ENCODE measurements around the gene SLC23A3. TPM values are rescaled to one million over a fixed set of nuclear protein-coding genes. Genes with fewer than 3 reads are reported as not detected.

The SLC23A3 gene
- total RNA-seq, 2 experiments from 2014 or later, result 1.1 to 1.6 TPM

- peaks cover 37% of the 10 kb centered on the region for H3K36me3 Mint-ChIP-seq (ENCODE audit: low read depth)
- no peak overlapping the region for H3K27ac Mint-ChIP-seq
- POLR2A ChIA-PET, result no interaction called here
- no peaks in the 10 kb centered on the region for H3K4me1 Mint-ChIP-seq (ENCODE audit: low read depth)
- no peaks in the 10 kb centered on the region for H3K9me3 Mint-ChIP-seq
- H3K4me3 Mint-ChIP-seq, result no peak overlapping the region
- ATAC-seq, result no peak
- no peaks in the 10 kb centered on the region for H3K27me3 Mint-ChIP-seq
- intact Hi-C loops (cut with micrococcal nuclease), result no loop called here
- CTCF ChIA-PET, result interaction anchor here (1.4 to 2.0 kb wide), 2 partner anchors 21 to 111 kb away, joined by 4 to 5 read pairs; no protein-coding TSS in a partner anchor
- DNase-seq, result no peak
- TF ChIP-seq CTCF (IDR thresholded peaks at IDR 0.05), result no peak
Observed at GRCh38 chr2:219140722-219141121, 29.1 kb downstream of the SLC23A3 start.

- H3K9me3 Mint-ChIP-seq, result no peaks in the 10 kb centered on the region
- ATAC-seq (no peak), DNase-seq (no peak)
- intact Hi-C loops (cut with micrococcal nuclease), result no loop called here
- H3K27ac Mint-ChIP-seq, result no peak overlapping the region
- POLR2A ChIA-PET, result no interaction called here
- CTCF ChIA-PET, result interaction anchor here (1.2 to 6.8 kb wide), 12 partner anchors 8 to 286 kb away, joined by 3 to 55 read pairs (median 4); partner anchors contain the start of gene NHEJ1
- H3K27me3 Mint-ChIP-seq, result no peaks in the 10 kb centered on the region
- peaks cover 4% of the 10 kb centered on the region for H3K36me3 Mint-ChIP-seq (ENCODE audit: low read depth)
- H3K4me3 Mint-ChIP-seq, result no peak overlapping the region
- no peak for TF ChIP-seq CTCF (IDR thresholded peaks at IDR 0.05)
- peaks cover 10% of the 10 kb centered on the region for H3K4me1 Mint-ChIP-seq (ENCODE audit: low read depth)
Observed at GRCh38 chr2:219133976-219134375, 35.9 kb downstream of the SLC23A3 start.

- H3K4me1 Mint-ChIP-seq (ENCODE audit: low read depth), result peaks cover 10% of the 10 kb centered on the region
- H3K27me3 Mint-ChIP-seq, result no peaks in the 10 kb centered on the region
- H3K36me3 Mint-ChIP-seq (ENCODE audit: low read depth), result no peaks in the 10 kb centered on the region
- no peaks in the 10 kb centered on the region for H3K9me3 Mint-ChIP-seq
- ChIA-PET POLR2A (no interaction called here), CTCF (interaction anchor here (1.2 to 6.8 kb wide), 6 partner anchors 12 to 102 kb away, joined by 4 to 55 read pairs (median 11); no protein-coding TSS in a partner anchor)
- ATAC-seq (no peak), DNase-seq (no peak)
- intact Hi-C loops (cut with micrococcal nuclease), result no loop called here
- no peak overlapping the region for H3K27ac Mint-ChIP-seq
- no peak for TF ChIP-seq CTCF (IDR thresholded peaks at IDR 0.05)
- H3K4me3 Mint-ChIP-seq, result no peak overlapping the region
Observed at GRCh38 chr2:219131744-219132143, 38.1 kb downstream of the SLC23A3 start.

- Mint-ChIP-seq H3K4me3 (no peak overlapping the region), H3K27me3 (no peaks in the 10 kb centered on the region), H3K4me1 (ENCODE audit: low read depth) (peaks cover 10% of the 10 kb centered on the region), H3K27ac (no peak overlapping the region), H3K36me3 (ENCODE audit: low read depth) (no peaks in the 10 kb centered on the region), H3K9me3 (no peaks in the 10 kb centered on the region)
- ATAC-seq (no peak), DNase-seq (no peak)
- POLR2A ChIA-PET, result no interaction called here
- intact Hi-C loops (cut with micrococcal nuclease), result no loop called here
- CTCF ChIA-PET, result interaction anchor here (1.3 to 6.8 kb wide), 6 partner anchors 12 to 101 kb away, joined by 3 to 55 read pairs (median 11); no protein-coding TSS in a partner anchor
- TF ChIP-seq CTCF (IDR thresholded peaks at IDR 0.05), result no peak
Observed at GRCh38 chr2:219131327-219131726, 38.5 kb downstream of the SLC23A3 start.

- H3K36me3 Mint-ChIP-seq (ENCODE audit: low read depth), result no peaks in the 10 kb centered on the region
- intact Hi-C loops (cut with micrococcal nuclease), result no loop called here
- no peaks in the 10 kb centered on the region for H3K27me3 Mint-ChIP-seq
- H3K4me3 Mint-ChIP-seq, result no peak overlapping the region
- DNase-seq, result no peak
- ATAC-seq, result no peak
- POLR2A ChIA-PET, result interaction anchor here (1.3 kb wide), 2 partner anchors 29 to 71 kb away, joined by 3 read pairs; no protein-coding TSS in a partner anchor
- peaks cover 22% of the 10 kb centered on the region for H3K4me1 Mint-ChIP-seq (ENCODE audit: low read depth)
- CTCF ChIA-PET, result interaction anchor here (1.7 to 6.8 kb wide), 3 partner anchors 10 to 72 kb away, joined by 7 to 55 read pairs (median 9); no protein-coding TSS in a partner anchor
- TF ChIP-seq CTCF (IDR thresholded peaks at IDR 0.05), result no peak
- H3K27ac Mint-ChIP-seq, result no peak overlapping the region
- no peaks in the 10 kb centered on the region for H3K9me3 Mint-ChIP-seq
Observed at GRCh38 chr2:219129589-219129988, 40.2 kb downstream of the SLC23A3 start.
